Renal cortex interstitium (tissue), 11 donors: ENCODE data around the gene PTPRT. TPM values are rescaled to one million over a fixed set of nuclear protein-coding genes. Genes with fewer than 3 reads are reported as not detected.

Source experiments
- DNase-seq, 11 donors: peaks; one replicate each; pipeline ENCODE4 v3.0.0-alpha.2; 2013; ENCODE audit warnings: low read depth in 9 of 11, low spot score in 4 of 11; ENCODE audit errors: extremely low read depth in 1 of 11
- polyA plus RNA-seq, 3 donors: library from polyadenylated mRNA; unstranded; fragments of 120-200 nt; gene quantifications; one replicate each; pipeline ENCODE4 v1.2.1, GENCODE V29; 2013; ENCODE audit not compliant: insufficient read length in 3 of 3

The PTPRT gene
- polyA plus RNA-seq, 3 donors = 0.78 to 1.0 (median 0.86) TPM

DNA sequence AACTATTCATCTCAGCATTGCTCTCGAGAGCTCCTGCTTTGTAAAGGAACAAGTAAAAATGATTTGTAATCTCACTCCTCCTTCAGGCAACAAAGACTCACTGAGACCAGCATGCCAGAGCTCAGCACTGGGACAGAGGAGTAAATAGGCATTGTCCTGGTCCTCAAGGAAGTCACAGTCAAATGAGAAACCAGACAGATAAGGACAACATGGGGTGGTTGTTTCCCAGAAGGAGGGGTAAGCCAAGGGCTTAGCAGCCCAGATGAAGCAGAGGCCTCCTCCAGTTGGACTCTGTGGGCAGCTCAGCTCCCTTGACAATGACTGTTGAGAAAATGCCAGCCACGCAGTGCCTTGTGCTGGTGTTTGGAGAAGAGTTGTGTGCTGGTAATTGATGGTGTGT, 1145.8 kb downstream of the PTPRT start:
- DNase-seq = no peak

DNA sequence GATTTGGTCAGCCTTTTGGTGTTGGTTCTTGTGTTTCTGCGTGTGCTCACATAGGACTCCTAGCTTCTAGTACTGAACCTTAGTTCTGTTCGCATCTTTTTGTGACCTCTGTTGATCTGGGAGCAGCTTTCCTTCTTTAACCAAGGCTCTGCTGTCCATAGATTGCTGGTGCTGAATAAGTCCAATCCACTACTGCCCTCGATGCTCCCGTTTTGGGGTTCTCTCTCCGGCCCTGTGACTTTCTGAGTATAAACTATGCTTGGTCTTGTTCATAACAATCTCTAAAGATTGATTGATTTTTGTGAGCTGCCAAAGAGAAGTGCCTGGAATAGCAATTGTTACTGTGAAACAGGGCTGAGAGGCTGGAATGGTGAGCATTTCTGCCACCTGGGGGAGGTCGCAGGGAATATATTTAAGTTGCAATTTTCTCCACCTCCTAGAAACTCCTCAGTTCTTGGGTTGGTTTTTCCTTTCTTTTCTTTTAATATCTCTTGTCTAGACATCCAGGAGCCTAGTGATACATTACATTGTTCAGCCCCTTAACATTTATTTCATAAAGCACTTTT, 1148.6 kb downstream of the PTPRT start:
- DNase-seq = peak in 5 of 11 donors; percentile 4 to 22 (median 8)

DNA sequence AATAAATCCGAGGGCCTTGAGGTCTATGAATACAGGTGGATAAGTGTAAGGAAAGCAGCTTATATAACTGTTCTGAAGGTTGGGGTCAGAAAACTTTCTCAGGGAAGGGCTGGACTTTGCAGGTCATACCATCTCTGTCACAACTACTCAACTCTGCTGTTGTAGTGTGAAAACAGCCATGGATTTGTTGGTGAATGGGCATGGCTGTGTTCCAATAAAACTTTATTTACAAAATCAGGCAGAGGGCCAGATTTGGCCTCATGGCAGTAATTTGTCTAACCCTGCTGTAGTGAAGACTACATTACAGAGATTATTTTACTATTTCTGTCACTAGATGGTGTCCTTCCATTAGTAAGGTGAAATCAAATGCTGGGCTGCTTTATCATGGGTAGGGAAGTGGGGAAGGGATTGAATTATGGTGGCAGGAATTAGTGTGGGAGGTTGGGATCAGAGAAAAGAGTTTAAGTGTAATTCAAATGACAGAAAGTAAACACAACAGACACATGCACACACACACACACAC, 1161.9 kb downstream of the PTPRT start:
- no peak for DNase-seq

DNA sequence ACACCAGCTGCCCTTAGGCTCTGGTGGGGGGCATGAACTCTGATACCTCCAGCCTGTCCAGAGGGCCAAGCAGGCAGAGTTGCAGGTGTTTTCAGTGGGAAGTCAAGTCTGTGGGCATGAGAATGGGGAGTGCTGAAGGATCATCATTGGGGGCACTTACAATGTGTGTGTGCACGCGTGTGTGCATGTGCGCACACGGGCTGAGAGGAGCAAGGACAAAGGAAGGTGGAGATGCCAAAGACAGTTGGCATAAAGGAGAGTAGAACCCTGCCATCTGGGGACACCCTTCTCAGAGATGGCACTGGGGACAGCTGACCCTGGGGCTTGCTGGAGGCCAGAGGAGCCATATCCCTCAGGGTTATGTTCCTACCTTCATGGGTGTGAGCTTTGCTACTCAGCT, 1163.1 kb downstream of the PTPRT start:
- no peak for DNase-seq

DNA sequence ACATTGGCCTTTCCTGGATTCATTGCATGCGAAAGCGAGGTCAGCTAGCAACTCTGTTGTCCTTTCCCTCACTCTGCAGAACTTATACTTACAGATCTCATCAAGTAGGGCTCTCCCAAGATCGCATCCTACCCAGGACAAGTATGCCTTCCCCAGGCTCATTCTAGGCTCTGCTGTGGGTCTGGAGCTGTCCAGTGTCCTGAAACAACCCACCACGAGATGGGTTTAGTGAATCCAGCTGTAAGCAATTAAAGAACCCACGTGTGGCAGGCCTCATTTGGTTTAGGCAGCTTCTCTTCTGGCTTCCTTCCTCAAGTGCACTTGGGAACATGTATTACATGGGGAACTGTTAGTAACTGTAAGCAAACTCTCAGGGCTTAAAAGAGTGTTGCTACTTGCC, 1165.1 kb downstream of the PTPRT start:
- DNase-seq = peak; percentile 33 to 67 (median 54)
